ENCODE data around the gene CD82. TPM values are rescaled to one million over a fixed set of nuclear protein-coding genes. Genes with fewer than 3 reads are reported as not detected.

Gene CD82
- total and polyA plus RNA-seq, 2 of the 13 experiments (the other 11 are each of a cell fraction or from before 2014, with no cell fraction given) = 0.05 TPM; not detected in 1

- TF ChIP-seq, protein P1, sequence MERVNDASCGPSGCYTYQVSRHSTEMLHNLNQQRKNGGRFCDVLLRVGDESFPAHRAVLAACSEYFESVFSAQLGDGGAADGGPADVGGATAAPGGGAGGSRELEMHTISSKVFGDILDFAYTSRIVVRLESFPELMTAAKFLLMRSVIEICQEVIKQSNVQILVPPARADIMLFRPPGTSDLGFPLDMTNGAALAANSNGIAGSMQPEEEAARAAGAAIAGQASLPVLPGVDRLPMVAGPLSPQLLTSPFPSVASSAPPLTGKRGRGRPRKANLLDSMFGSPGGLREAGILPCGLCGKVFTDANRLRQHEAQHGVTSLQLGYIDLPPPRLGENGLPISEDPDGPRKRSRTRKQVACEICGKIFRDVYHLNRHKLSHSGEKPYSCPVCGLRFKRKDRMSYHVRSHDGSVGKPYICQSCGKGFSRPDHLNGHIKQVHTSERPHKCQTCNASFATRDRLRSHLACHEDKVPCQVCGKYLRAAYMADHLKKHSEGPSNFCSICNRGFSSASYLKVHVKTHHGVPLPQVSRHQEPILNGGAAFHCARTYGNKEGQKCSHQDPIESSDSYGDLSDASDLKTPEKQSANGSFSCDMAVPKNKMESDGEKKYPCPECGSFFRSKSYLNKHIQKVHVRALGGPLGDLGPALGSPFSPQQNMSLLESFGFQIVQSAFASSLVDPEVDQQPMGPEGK (CRISPR knock-in tag; IDR thresholded peaks at IDR 0.05) = no peak
- TF ChIP-seq, protein P2, sequence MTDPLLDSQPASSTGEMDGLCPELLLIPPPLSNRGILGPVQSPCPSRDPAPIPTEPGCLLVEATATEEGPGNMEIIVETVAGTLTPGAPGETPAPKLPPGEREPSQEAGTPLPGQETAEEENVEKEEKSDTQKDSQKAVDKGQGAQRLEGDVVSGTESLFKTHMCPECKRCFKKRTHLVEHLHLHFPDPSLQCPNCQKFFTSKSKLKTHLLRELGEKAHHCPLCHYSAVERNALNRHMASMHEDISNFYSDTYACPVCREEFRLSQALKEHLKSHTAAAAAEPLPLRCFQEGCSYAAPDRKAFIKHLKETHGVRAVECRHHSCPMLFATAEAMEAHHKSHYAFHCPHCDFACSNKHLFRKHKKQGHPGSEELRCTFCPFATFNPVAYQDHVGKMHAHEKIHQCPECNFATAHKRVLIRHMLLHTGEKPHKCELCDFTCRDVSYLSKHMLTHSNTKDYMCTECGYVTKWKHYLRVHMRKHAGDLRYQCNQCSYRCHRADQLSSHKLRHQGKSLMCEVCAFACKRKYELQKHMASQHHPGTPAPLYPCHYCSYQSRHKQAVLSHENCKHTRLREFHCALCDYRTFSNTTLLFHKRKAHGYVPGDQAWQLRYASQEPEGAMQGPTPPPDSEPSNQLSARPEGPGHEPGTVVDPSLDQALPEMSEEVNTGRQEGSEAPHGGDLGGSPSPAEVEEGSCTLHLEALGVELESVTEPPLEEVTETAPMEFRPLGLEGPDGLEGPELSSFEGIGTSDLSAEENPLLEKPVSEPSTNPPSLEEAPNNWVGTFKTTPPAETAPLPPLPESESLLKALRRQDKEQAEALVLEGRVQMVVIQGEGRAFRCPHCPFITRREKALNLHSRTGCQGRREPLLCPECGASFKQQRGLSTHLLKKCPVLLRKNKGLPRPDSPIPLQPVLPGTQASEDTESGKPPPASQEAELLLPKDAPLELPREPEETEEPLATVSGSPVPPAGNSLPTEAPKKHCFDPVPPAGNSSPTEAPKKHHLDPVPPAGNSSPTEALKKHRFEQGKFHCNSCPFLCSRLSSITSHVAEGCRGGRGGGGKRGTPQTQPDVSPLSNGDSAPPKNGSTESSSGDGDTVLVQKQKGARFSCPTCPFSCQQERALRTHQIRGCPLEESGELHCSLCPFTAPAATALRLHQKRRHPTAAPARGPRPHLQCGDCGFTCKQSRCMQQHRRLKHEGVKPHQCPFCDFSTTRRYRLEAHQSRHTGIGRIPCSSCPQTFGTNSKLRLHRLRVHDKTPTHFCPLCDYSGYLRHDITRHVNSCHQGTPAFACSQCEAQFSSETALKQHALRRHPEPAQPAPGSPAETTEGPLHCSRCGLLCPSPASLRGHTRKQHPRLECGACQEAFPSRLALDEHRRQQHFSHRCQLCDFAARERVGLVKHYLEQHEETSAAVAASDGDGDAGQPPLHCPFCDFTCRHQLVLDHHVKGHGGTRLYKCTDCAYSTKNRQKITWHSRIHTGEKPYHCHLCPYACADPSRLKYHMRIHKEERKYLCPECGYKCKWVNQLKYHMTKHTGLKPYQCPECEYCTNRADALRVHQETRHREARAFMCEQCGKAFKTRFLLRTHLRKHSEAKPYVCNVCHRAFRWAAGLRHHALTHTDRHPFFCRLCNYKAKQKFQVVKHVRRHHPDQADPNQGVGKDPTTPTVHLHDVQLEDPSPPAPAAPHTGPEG (CRISPR knock-in tag; IDR thresholded peaks at IDR 0.05) = no peak
- no peak for TF ChIP-seq MNT (IDR thresholded peaks at IDR 0.05)
- no peak for TF ChIP-seq ZNF546 (CRISPR knock-in tag; conservative IDR thresholded peaks at IDR 0.05)
- TF ChIP-seq ZNF562 (CRISPR knock-in tag; IDR thresholded peaks at IDR 0.05; ENCODE audit: borderline replicate concordance) = no peak
- no peak for TF ChIP-seq MYNN (CRISPR knock-in tag; IDR thresholded peaks at IDR 0.05; ENCODE audit: low read depth)
- no peak for TF ChIP-seq STAT6 (CRISPR knock-in tag; IDR thresholded peaks at IDR 0.05; ENCODE audit: borderline replicate concordance)
- TF ChIP-seq ZNF746 (CRISPR knock-in tag; IDR thresholded peaks at IDR 0.05) = no peak
- no peak for TF ChIP-seq ZNF530 (CRISPR knock-in tag; IDR thresholded peaks at IDR 0.05; ENCODE audit: low read depth)
- TF ChIP-seq ZFP82 (CRISPR knock-in tag; IDR thresholded peaks at IDR 0.05; ENCODE audit: borderline replicate concordance) = no peak
- TF ChIP-seq NAIF1 (CRISPR knock-in tag; IDR thresholded peaks at IDR 0.05; ENCODE audit: borderline replicate concordance) = no peak
- TF ChIP-seq HOXA5 (CRISPR knock-in tag; IDR thresholded peaks at IDR 0.05) = no peak
- DNase-seq (ENCODE audit: low spot score) (no peak), ATAC-seq (no peak), FAIRE-seq (no peak)
- POLR2A ChIA-PET = no interaction called here
- H3K27ac ChIP-seq (ENCODE audit: extremely low read length, insufficient read depth, low read length) = no peak overlapping the region
- no peaks in the 10 kb centered on the region for H4K20me1 ChIP-seq (ENCODE audit: insufficient read depth, low read length)
- no peak overlapping the region for H2AFZ ChIP-seq (ENCODE audit: low read length)
- intact Hi-C loops (cut with micrococcal nuclease; ENCODE audit: unreplicated experiment) = no loop called here
- H3K79me2 ChIP-seq (ENCODE audit: insufficient read depth, low read length) = no peaks in the 10 kb centered on the region
- in situ Hi-C loops (cut with HindIII; ENCODE audit: extremely low pct_ligation_motif_present, low pct_unique_long_range_greater_than_20kb) = loop anchor here (10.0 kb wide), 1 partner anchor 52 kb away; no protein-coding TSS in a partner anchor
- 33% methylated on average over 2 of the region's 5 CpGs for WGBS (ENCODE audit: low lambda C conversion rate)
- H3K9me3 ChIP-seq (ENCODE audit: low read length) = no peaks in the 10 kb centered on the region
- H3K27me3 ChIP-seq (ENCODE audit: control insufficient read depth in 1 of 2, insufficient read depth in 2 of 2, low read length in 2 of 2) = peaks cover 0 to 15% of the 10 kb centered on the region in 2 experiments; a peak in 3 of 5 replicates
- no TSS peak for BruUV-seq (replicated peaks)
- no peak overlapping the region for H3K9ac ChIP-seq (ENCODE audit: insufficient read depth, low read depth, low read length)
- no peak overlapping the region for H3K4me3 ChIP-seq (replicated peaks in 1 of 3; ENCODE audit: insufficient read depth in 1 of 3, low read depth in 2 of 3, low read length in 3 of 3)
- CTCF ChIA-PET (ENCODE audit: low intra/inter-chr PET ratio, low total read pairs) = no interaction called here
- no peak overlapping the region for H3K4me2 ChIP-seq (ENCODE audit: low read depth, low read length)
- no peaks in the 10 kb centered on the region for H3K36me3 ChIP-seq (replicated peaks in 1 of 2; ENCODE audit: control insufficient read depth in 1 of 2, insufficient read depth in 2 of 2, low read length in 2 of 2)
- peaks cover 8% of the 10 kb centered on the region for H3K4me1 ChIP-seq (ENCODE audit: insufficient read depth, low read length)
Observed at GRCh38 chr11:44562845-44563460, 2.5 kb upstream of the CD82 start.
